Measurements from ENCODE around the gene NEGR1.

Gene NEGR1

GRCh38 chr1:71362691-71363090 is 919.6 kb downstream of the NEGR1 start:
- H3K4me3 ChIP-seq (ENCODE audit: low read depth, low read length), result no peak overlapping the region
- TF ChIP-seq CTCF (IDR thresholded peaks at IDR 0.05; ENCODE audit: low read depth, low read length, missing control alignments), result no peak
- DNase-seq (ENCODE audit: low read depth), result no peak
- in situ Hi-C loops (cut with HindIII; ENCODE audit: low sequenced_read_pairs), result no loop called here

GRCh38 chr1:71362076-71362475 is 920.3 kb downstream of the NEGR1 start:
- in situ Hi-C loops (cut with HindIII; ENCODE audit: low sequenced_read_pairs), result no loop called here
- H3K4me3 ChIP-seq (ENCODE audit: low read depth, low read length), result no peak overlapping the region
- DNase-seq (ENCODE audit: low read depth), result no peak
- no peak for TF ChIP-seq CTCF (IDR thresholded peaks at IDR 0.05; ENCODE audit: low read depth, low read length, missing control alignments)

GRCh38 chr1:71357708-71358107 is 924.6 kb downstream of the NEGR1 start:
- in situ Hi-C loops (cut with HindIII; ENCODE audit: low sequenced_read_pairs), result no loop called here
- no peak for DNase-seq (ENCODE audit: low read depth)
- no peak for TF ChIP-seq CTCF (IDR thresholded peaks at IDR 0.05; ENCODE audit: low read depth, low read length, missing control alignments)
- no peak overlapping the region for H3K4me3 ChIP-seq (ENCODE audit: low read depth, low read length)

- peak; percentile 48 for DNase-seq (ENCODE audit: low read depth)
- in situ Hi-C loops (cut with HindIII; ENCODE audit: low sequenced_read_pairs), result no loop called here
Measured at GRCh38 chr1:71351438-71351837, 930.9 kb downstream of the NEGR1 start.

GRCh38 chr1:71350805-71351204 is 931.5 kb downstream of the NEGR1 start:
- in situ Hi-C loops (cut with HindIII; ENCODE audit: low sequenced_read_pairs), result no loop called here
- no peak overlapping the region for H3K4me3 ChIP-seq (ENCODE audit: low read depth, low read length)
- no peak for DNase-seq (ENCODE audit: low read depth)
- no peak for TF ChIP-seq CTCF (IDR thresholded peaks at IDR 0.05; ENCODE audit: low read depth, low read length, missing control alignments)

More at GRCh38 chr1:71351438-71351837, 930.9 kb downstream of the NEGR1 start:
- H3K4me3 ChIP-seq (ENCODE audit: low read depth, low read length), result no peak overlapping the region
- no peak for TF ChIP-seq CTCF (IDR thresholded peaks at IDR 0.05; ENCODE audit: low read depth, low read length, missing control alignments)

- in situ Hi-C loops (cut with HindIII; ENCODE audit: low sequenced_read_pairs), result no loop called here
- no peak for DNase-seq (ENCODE audit: low read depth)
- TF ChIP-seq CTCF (IDR thresholded peaks at IDR 0.05; ENCODE audit: low read depth, low read length, missing control alignments), result no peak
- no peak overlapping the region for H3K4me3 ChIP-seq (ENCODE audit: low read depth, low read length)
Measured at GRCh38 chr1:71350330-71350729, 932.0 kb downstream of the NEGR1 start.
